HEK293T (cell line): ENCODE results near the gene ANK3.

Experiments used
- BHLHE40 ChIP-seq: fragments of 450-650 bp; IDR thresholded peaks from 2 replicates; pipeline ENCODE4 v1.6.1; 2016; ENCODE audit warnings: mild to moderate bottlenecking, moderate library complexity, borderline replicate concordance
- FOXK2 ChIP-seq: fragments of 450-650 bp; IDR thresholded peaks from 2 replicates; pipeline ENCODE4 v1.6.1; 2016; ENCODE audit warnings: mild to moderate bottlenecking
- HDGF ChIP-seq: fragments of 450-650 bp; IDR thresholded peaks from 2 replicates; pipeline ENCODE4 v1.6.1; 2017; ENCODE audit warnings: antibody characterized with exemption, borderline replicate concordance
- L3MBTL2 ChIP-seq: fragments of 450-650 bp; conservative IDR thresholded peaks from 2 replicates; pipeline ENCODE4 v1.6.1; 2016; ENCODE audit warnings: mild to moderate bottlenecking
- LEF1 ChIP-seq: fragments of 450-650 bp; IDR thresholded peaks from 2 replicates; pipeline ENCODE4 v1.6.1; 2017; ENCODE audit warnings: mild to moderate bottlenecking, borderline replicate concordance
- NFRKB ChIP-seq: fragments of 450-650 bp; IDR thresholded peaks from 2 replicates; pipeline ENCODE4 v1.6.1; 2016; ENCODE audit warnings: mild to moderate bottlenecking, moderate library complexity
- SUZ12 ChIP-seq: fragments of 450-650 bp; IDR thresholded peaks from 2 replicates; pipeline ENCODE4 v1.6.1; 2016; ENCODE audit warnings: mild to moderate bottlenecking
- ZNF384 ChIP-seq: fragments of 450-650 bp; IDR thresholded peaks from 2 replicates; pipeline ENCODE4 v1.6.1; 2016

- TF ChIP-seq L3MBTL2, result no peak
- TF ChIP-seq BHLHE40, result no peak
- TF ChIP-seq NFRKB, result no peak
- no peak for TF ChIP-seq FOXK2
- no peak for TF ChIP-seq LEF1
- TF ChIP-seq HDGF, result no peak
- no peak for TF ChIP-seq ZNF384
- no peak for TF ChIP-seq SUZ12
These were observed 54.0 kb downstream of the ANK3 start for GRCh38 chr10:60335708-60336107.
